ENCODE measurements around the gene CCNQ. TPM values are rescaled to one million over a fixed set of nuclear protein-coding genes. Genes with fewer than 3 reads are reported as not detected.

The CCNQ gene
- total RNA-seq, 1 donor from 2014 or later = 15.2 TPM

- Mint-ChIP-seq H3K4me3 (no peak overlapping the region), H3K27ac (no peak overlapping the region), H3K9me3 (peaks cover 22% of the 10 kb centered on the region), H3K27me3 (ENCODE audit: insufficient read depth, low read depth) (peaks cover 11% of the 10 kb centered on the region), H3K36me3 (no peaks in the 10 kb centered on the region), H3K4me1 (peaks cover 13% of the 10 kb centered on the region)
- no peaks in the 10 kb centered on the region for H4K20me1 ChIP-seq (ENCODE audit: low read depth)
- no peak overlapping the region for H3K4me3 ChIP-seq
- no peak overlapping the region for H3K9ac ChIP-seq
- peaks cover 5% of the 10 kb centered on the region for H3F3A ChIP-seq (ENCODE audit: low read depth)
- H3K9me3 ChIP-seq (ENCODE audit: low read depth) = no peaks in the 10 kb centered on the region
- no peak overlapping the region for H2AFZ ChIP-seq (replicated peaks)
- no peak overlapping the region for H3K27ac ChIP-seq
- no peak overlapping the region for H3K4me2 ChIP-seq
- TF ChIP-seq EZH2 (IDR thresholded peaks at IDR 0.05) (no peak), CTCF (IDR thresholded peaks at IDR 0.05) (no peak), EZH2phosphoT487 (IDR thresholded peaks at IDR 0.05) (no peak)
- no peaks in the 10 kb centered on the region for H3K79me2 ChIP-seq (ENCODE audit: low read depth)
- H3K4me1 ChIP-seq = peaks cover 7% of the 10 kb centered on the region
- peaks cover 30% of the 10 kb centered on the region for H3K27me3 ChIP-seq
- no peaks in the 10 kb centered on the region for H3K36me3 ChIP-seq
- DNase-seq (ENCODE audit: low spot score) = no peak
These were observed 38.4 kb upstream of the CCNQ start for GRCh38 chrX:153637121-153638040.

- no peak overlapping the region for H3K27ac Mint-ChIP-seq
- peaks cover 12% of the 10 kb centered on the region for H3K4me1 Mint-ChIP-seq
- Histone ChIP-seq H3K4me3 (no peak overlapping the region), H4K20me1 (ENCODE audit: low read depth) (no peaks in the 10 kb centered on the region), H3K9ac (no peak overlapping the region), H3K36me3 (no peaks in the 10 kb centered on the region), H2AFZ (replicated peaks) (no peak overlapping the region), H3K9me3 (ENCODE audit: low read depth) (no peaks in the 10 kb centered on the region), H3K4me2 (no peak overlapping the region), H3F3A (ENCODE audit: low read depth) (peaks cover 5% of the 10 kb centered on the region), H3K4me1 (peaks cover 7% of the 10 kb centered on the region), H3K27ac (no peak overlapping the region), H3K27me3 (peaks cover 24% of the 10 kb centered on the region), H3K79me2 (ENCODE audit: low read depth) (no peaks in the 10 kb centered on the region)
- H3K9me3 Mint-ChIP-seq = peaks cover 22% of the 10 kb centered on the region
- H3K4me3 Mint-ChIP-seq = no peak overlapping the region
- H3K36me3 Mint-ChIP-seq = no peaks in the 10 kb centered on the region
- TF ChIP-seq EZH2 (IDR thresholded peaks at IDR 0.05) (no peak), EZH2phosphoT487 (IDR thresholded peaks at IDR 0.05) (no peak), CTCF (IDR thresholded peaks at IDR 0.05) (no peak)
- DNase-seq (ENCODE audit: low spot score) = no peak
- H3K27me3 Mint-ChIP-seq (ENCODE audit: insufficient read depth, low read depth) = peaks cover 11% of the 10 kb centered on the region
These were observed 37.8 kb upstream of the CCNQ start for GRCh38 chrX:153636716-153637115.

- Mint-ChIP-seq H3K4me1 (peaks cover 7% of the 10 kb centered on the region), H3K9me3 (peaks cover 24% of the 10 kb centered on the region), H3K4me3 (no peak overlapping the region), H3K27ac (no peak overlapping the region), H3K36me3 (no peaks in the 10 kb centered on the region), H3K27me3 (ENCODE audit: insufficient read depth, low read depth) (peaks cover 10% of the 10 kb centered on the region)
- Histone ChIP-seq H4K20me1 (ENCODE audit: low read depth) (no peaks in the 10 kb centered on the region), H3K4me3 (no peak overlapping the region), H3F3A (ENCODE audit: low read depth) (no peaks in the 10 kb centered on the region), H3K27me3 (peaks cover 17% of the 10 kb centered on the region), H3K27ac (no peak overlapping the region), H2AFZ (replicated peaks) (no peak overlapping the region), H3K9me3 (ENCODE audit: low read depth) (no peaks in the 10 kb centered on the region), H3K4me1 (peaks cover 2% of the 10 kb centered on the region), H3K79me2 (ENCODE audit: low read depth) (no peaks in the 10 kb centered on the region), H3K9ac (no peak overlapping the region), H3K4me2 (no peak overlapping the region), H3K36me3 (no peaks in the 10 kb centered on the region)
- TF ChIP-seq CTCF (IDR thresholded peaks at IDR 0.05) = peak; percentile 53
- TF ChIP-seq EZH2phosphoT487 (IDR thresholded peaks at IDR 0.05) = no peak
- TF ChIP-seq EZH2 (IDR thresholded peaks at IDR 0.05) = no peak
- DNase-seq (ENCODE audit: low spot score) = peak; percentile 67
These were observed 37.1 kb upstream of the CCNQ start for GRCh38 chrX:153635788-153636668.

Data from neural progenitor cell (in vitro differentiated cells).